Prostate gland (tissue), 2 donors: ENCODE data around the gene MS4A6E. TPM values are rescaled to one million over a fixed set of nuclear protein-coding genes. Genes with fewer than 3 reads are reported as not detected.
"Not testable (repeated sequence)": the region's sequence is repeated elsewhere in the genome, so short reads cannot be mapped to it uniquely, and the experiment has no call there.

Source experiments
- DNase-seq: peaks from one replicate; pipeline ENCODE4 v3.0.0-alpha.2; 2019; ENCODE audit warnings: low spot score
- H3K27ac ChIP-seq, 2 donors: fragments of 200-600 bp; sonication (generic); 2 replicates each; pipeline ENCODE4 v1.5.1; 2017 to 2019
- H3K27me3 ChIP-seq: fragments of 200-600 bp; sonication (generic); replicated peaks from 2 replicates; pipeline ENCODE4 v1.5.1; 2019; ENCODE audit not compliant: insufficient read depth
- H3K36me3 ChIP-seq, 2 donors: fragments of 200-600 bp; sonication (generic); 1 replicate in 1 of 2; 2 replicates in 1 of 2; pipeline versions ENCODE4 v1.5.1 to v1.8.1; 2017 to 2019
- H3K4me1 ChIP-seq: fragments of 200-600 bp; sonication (generic); replicated peaks from 2 replicates; pipeline ENCODE4 v1.5.1; 2019
- H3K4me3 ChIP-seq, 2 donors: fragments of 200-600 bp; sonication (generic); 2 replicates each; pipeline ENCODE4 v1.5.1; 2017 to 2019
- H3K9me3 ChIP-seq: fragments of 200-600 bp; sonication (generic); 2 replicates; pipeline ENCODE4 v1.5.1; 2017
- CTCF ChIP-seq, 4 experiments: fragments of 200-600 bp in 2 of 4; fragments of 450-650 bp in 2 of 4; sonication (generic) in 2 of 4; IDR thresholded peaks; 1 replicate in 3 of 4; 2 replicates in 1 of 4; pipeline ENCODE4 v1.5.1; 2016 to 2019; ENCODE audit warnings: antibody characterized with exemption in 4 of 4, mild to moderate bottlenecking in 2 of 4, moderate library complexity in 2 of 4
- POLR2A ChIP-seq: fragments of 450-650 bp; IDR thresholded peaks from one replicate; pipeline ENCODE4 v1.6.1; 2016; ENCODE audit warnings: antibody characterized with exemption, mild to moderate bottlenecking
- POLR2AphosphoS5 ChIP-seq: sonication (generic); formaldehyde crosslinking; IDR thresholded peaks from one replicate; pipeline ENCODE4 v1.6.1; 2017; ENCODE audit warnings: antibody characterized with exemption
- WGBS: methylation state at CpG from one replicate; pipeline ENCODE4 v1.1.5; 2018; 5-methylcytosine and 5-hydroxymethylcytosine counted together
- intact Hi-C: fragments of 100-400 bp; cut with DNase I; formaldehyde crosslinking; loops from one replicate; pipeline ENCODE4 v1.14.2; 2022
- total RNA-seq, 2 donors: library from RNA; depleted of rRNA; stranded (reverse); fragments of >200 nt; gene quantifications; one replicate each; pipeline ENCODE4 v1.1.0, GENCODE V29; 2016

MS4A6E gene
- total RNA-seq, 2 donors from 2014 or later, result 1.4 TPM; not detected in 1

- no peaks in the 10 kb centered on the region for H3K4me1 ChIP-seq
- H3K36me3 ChIP-seq, result no peaks in the 10 kb centered on the region
- no peak overlapping the region for H3K4me3 ChIP-seq
- H3K27me3 ChIP-seq, result no peaks in the 10 kb centered on the region
- H3K27ac ChIP-seq, result no peak overlapping the region
- H3K9me3 ChIP-seq, result no peaks in the 10 kb centered on the region
- TF ChIP-seq POLR2A (no peak), POLR2AphosphoS5 (peak; percentile 11), CTCF (IDR thresholded peaks at IDR 0.05) (peak; percentile 63 to 81 (median 76))
- DNase-seq, result peak; percentile 56
- 45% methylated on average over 7 of the region's 7 CpGs for WGBS
- intact Hi-C loops, result no loop called here
Observed at GRCh38 chr11:60363542-60364470, 36.8 kb downstream of the MS4A6E start.

- intact Hi-C loops, H3K4me1 ChIP-seq, H3K36me3 ChIP-seq, H3K4me3 ChIP-seq, H3K27ac ChIP-seq, H3K9me3 ChIP-seq, H3K27me3 ChIP-seq, DNase-seq: not testable (repeated sequence)
- 90% methylated on average over 15 of the region's 15 CpGs for WGBS
Observed at GRCh38 chr11:60366262-60366904, 39.3 kb downstream of the MS4A6E start.

- TF ChIP-seq POLR2AphosphoS5, result no peak
- no peak for TF ChIP-seq CTCF (IDR thresholded peaks at IDR 0.05)
- no peak for TF ChIP-seq POLR2A
- intact Hi-C loops, result no loop called here
- Histone ChIP-seq H3K9me3 (no peaks in the 10 kb centered on the region), H3K27me3 (no peaks in the 10 kb centered on the region), H3K4me3 (no peak overlapping the region), H3K27ac (no peak overlapping the region), H3K36me3 (no peaks in the 10 kb centered on the region), H3K4me1 (no peaks in the 10 kb centered on the region)
- WGBS, result 64% methylated on average over 2 of the region's 2 CpGs
- DNase-seq, result no peak
Observed at GRCh38 chr11:60367009-60367408, 40.0 kb downstream of the MS4A6E start.

- Histone ChIP-seq H3K9me3 (no peaks in the 10 kb centered on the region), H3K4me3 (no peak overlapping the region), H3K36me3 (no peaks in the 10 kb centered on the region), H3K27me3 (no peaks in the 10 kb centered on the region), H3K27ac (no peak overlapping the region), H3K4me1 (no peaks in the 10 kb centered on the region)
- intact Hi-C loops, result no loop called here
- TF ChIP-seq POLR2A, result no peak
- TF ChIP-seq CTCF (IDR thresholded peaks at IDR 0.05), result no peak
- 94% methylated on average over 19 of the region's 19 CpGs for WGBS
- no peak for DNase-seq
Observed at GRCh38 chr11:60367896-60368295, 40.8 kb downstream of the MS4A6E start.

GRCh38 chr11:60370252-60370810, 43.3 kb downstream of the MS4A6E start:
- WGBS, result 23% methylated on average over 2 of the region's 2 CpGs

More at GRCh38 chr11:60370252-60370810, 43.3 kb downstream of the MS4A6E start:
- peak overlapping the region in 1 of 2 donors; percentile 53 for H3K27ac ChIP-seq
- no peaks in the 10 kb centered on the region for H3K9me3 ChIP-seq
- no peaks in the 10 kb centered on the region for H3K36me3 ChIP-seq
- no peaks in the 10 kb centered on the region for H3K27me3 ChIP-seq
- no peak overlapping the region for H3K4me3 ChIP-seq
- H3K4me1 ChIP-seq, result no peaks in the 10 kb centered on the region
- no peak for TF ChIP-seq CTCF (IDR thresholded peaks at IDR 0.05)
- no peak for TF ChIP-seq POLR2A
- no peak for TF ChIP-seq POLR2AphosphoS5
- intact Hi-C loops, result no loop called here
- DNase-seq, result no peak
